ENCODE results near the gene DDX47. TPM values are rescaled to one million over a fixed set of nuclear protein-coding genes. Genes with fewer than 3 reads are reported as not detected.
"Not testable (repeated sequence)": the region's sequence is repeated elsewhere in the genome, so short reads cannot be mapped to it uniquely, and the experiment has no call there.

The DDX47 gene
- total RNA-seq, 1 experiment from 2014 or later = 60.5 TPM

DNA sequence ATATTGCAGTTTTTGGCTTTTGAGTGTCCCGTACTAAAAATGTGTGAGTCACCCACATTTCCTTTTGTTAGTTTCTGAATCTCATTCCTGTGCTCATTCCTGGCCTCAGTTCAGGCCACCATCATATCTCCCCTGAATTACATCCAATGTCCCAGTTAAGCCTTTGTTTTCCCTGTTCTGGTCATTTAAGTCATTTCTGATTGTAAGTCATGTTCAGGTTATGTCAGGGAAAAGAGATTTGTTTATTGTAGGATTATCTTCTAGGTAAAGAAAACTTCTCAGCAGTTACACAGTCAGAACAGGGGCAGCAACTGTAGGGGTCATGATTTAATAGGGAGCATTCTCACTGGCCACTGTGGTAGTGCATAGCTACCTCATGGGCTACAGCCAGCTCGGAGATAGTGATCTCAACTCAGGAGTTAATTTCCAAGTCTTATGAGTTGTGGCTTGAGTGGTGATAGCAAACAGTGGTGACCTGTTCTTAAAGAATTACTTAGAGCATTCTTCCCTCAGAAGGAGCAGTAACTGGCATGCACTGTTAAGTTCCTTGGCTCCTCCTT, 6.7 kb downstream of the DDX47 start:
- peak overlapping the region; percentile 7 for H3K27ac Mint-ChIP-seq (ENCODE audit: unreplicated experiment)
- CTCF ChIA-PET = interaction anchor here (0.5 to 1.1 kb wide), 3 partner anchors 15 to 51 kb away, joined by 3 to 4 read pairs (median 3); no protein-coding TSS in a partner anchor
- DNase-seq = no peak
- peaks cover 75% of the 10 kb centered on the region for H3K4me1 Mint-ChIP-seq (ENCODE audit: low read depth, unreplicated experiment)
- H3K9me3 Mint-ChIP-seq (ENCODE audit: low read depth, unreplicated experiment) = no peaks in the 10 kb centered on the region
- TF ChIP-seq CTCF (IDR thresholded peaks at IDR 0.05; ENCODE audit: unreplicated experiment) = no peak
- H3K36me3 Mint-ChIP-seq (ENCODE audit: insufficient read depth, unreplicated experiment) = peaks cover 74% of the 10 kb centered on the region
- intact Hi-C loops (cut with micrococcal nuclease; ENCODE audit: unreplicated experiment) = loop anchor here (5.0 kb wide), 1 partner anchor 33 kb away; the partner anchor contains the start of gene APOLD1
- peak overlapping the region; percentile 45 for H3K4me3 Mint-ChIP-seq (ENCODE audit: low read depth, unreplicated experiment)
- TSS peak; percentile 27 for BruUV-seq (replicated peaks)
- no peaks in the 10 kb centered on the region for H3K27me3 Mint-ChIP-seq (ENCODE audit: unreplicated experiment)

DNA sequence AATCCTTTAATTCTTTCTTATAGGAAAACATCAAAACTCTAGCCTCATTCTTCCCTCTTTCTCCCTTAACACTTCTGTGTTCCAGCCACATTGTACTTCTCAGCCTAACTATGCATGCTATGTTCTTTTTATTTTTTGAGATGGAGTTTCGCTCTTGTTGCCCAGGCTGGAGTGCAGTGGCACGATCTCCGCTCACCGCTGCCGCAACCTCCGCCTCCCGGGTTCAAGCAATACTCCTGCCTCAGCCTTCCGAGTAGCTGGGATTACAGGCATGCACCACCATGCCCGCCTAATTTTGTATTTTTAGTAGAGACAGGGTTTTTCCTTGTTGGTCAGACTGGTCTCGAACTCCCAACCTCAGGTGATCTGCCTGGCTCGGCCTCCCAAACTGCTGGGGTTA, 7.2 kb downstream of the DDX47 start:
- H3K9me3 Mint-ChIP-seq (ENCODE audit: low read depth, unreplicated experiment); H3K27me3 Mint-ChIP-seq (ENCODE audit: unreplicated experiment); DNase-seq; BruUV-seq (replicated peaks): not testable (repeated sequence)
- Mint-ChIP-seq H3K4me1 (ENCODE audit: low read depth, unreplicated experiment) (peaks cover 72% of the 10 kb centered on the region), H3K36me3 (ENCODE audit: insufficient read depth, unreplicated experiment) (peaks cover 75% of the 10 kb centered on the region), H3K4me3 (ENCODE audit: low read depth, unreplicated experiment) (peak overlapping the region; percentile 45), H3K27ac (ENCODE audit: unreplicated experiment) (peak overlapping the region; percentile 43)
- intact Hi-C loops (cut with micrococcal nuclease; ENCODE audit: unreplicated experiment) = loop anchor here (5.0 kb wide), 1 partner anchor 33 kb away; the partner anchor contains the start of gene APOLD1
- CTCF ChIA-PET = interaction anchor here (0.5 to 1.5 kb wide), 4 partner anchors 15 to 51 kb away, joined by 3 to 4 read pairs (median 3); no protein-coding TSS in a partner anchor

- TF ChIP-seq CTCF (IDR thresholded peaks at IDR 0.05; ENCODE audit: unreplicated experiment) = no peak
- peaks cover 77% of the 10 kb centered on the region for H3K36me3 Mint-ChIP-seq (ENCODE audit: insufficient read depth, unreplicated experiment)
- H3K9me3 Mint-ChIP-seq (ENCODE audit: low read depth, unreplicated experiment) = no peaks in the 10 kb centered on the region
- intact Hi-C loops (cut with micrococcal nuclease; ENCODE audit: unreplicated experiment) = loop anchor here (5.0 kb wide), 1 partner anchor 35 kb away; the partner anchor contains the start of gene APOLD1
- BruUV-seq (replicated peaks) = no TSS peak
- no peak for DNase-seq
- peak overlapping the region; percentile 52 for H3K27ac Mint-ChIP-seq (ENCODE audit: unreplicated experiment)
- peaks cover 56% of the 10 kb centered on the region for H3K4me1 Mint-ChIP-seq (ENCODE audit: low read depth, unreplicated experiment)
- no peak overlapping the region for H3K4me3 Mint-ChIP-seq (ENCODE audit: low read depth, unreplicated experiment)
- no peaks in the 10 kb centered on the region for H3K27me3 Mint-ChIP-seq (ENCODE audit: unreplicated experiment)
- CTCF ChIA-PET = interaction anchor here (1.5 kb wide), 1 partner anchor 35 kb away, joined by 3 read pairs; no protein-coding TSS in a partner anchor
Measured at GRCh38 chr12:12821975-12822374, 8.8 kb downstream of the DDX47 start.

GRCh38 chr12:12822886-12823285, 9.7 kb downstream of the DDX47 start:
- Mint-ChIP-seq H3K4me3 (ENCODE audit: low read depth, unreplicated experiment) (peak overlapping the region; percentile 34), H3K36me3 (ENCODE audit: insufficient read depth, unreplicated experiment) (peaks cover 79% of the 10 kb centered on the region), H3K27ac (ENCODE audit: unreplicated experiment) (peak overlapping the region; percentile 62), H3K27me3 (ENCODE audit: unreplicated experiment) (no peaks in the 10 kb centered on the region), H3K9me3 (ENCODE audit: low read depth, unreplicated experiment) (no peaks in the 10 kb centered on the region), H3K4me1 (ENCODE audit: low read depth, unreplicated experiment) (peaks cover 56% of the 10 kb centered on the region)
- no peak for TF ChIP-seq CTCF (IDR thresholded peaks at IDR 0.05; ENCODE audit: unreplicated experiment)
- intact Hi-C loops (cut with micrococcal nuclease; ENCODE audit: unreplicated experiment) = loop anchor here (5.0 kb wide), 1 partner anchor 36 kb away; the partner anchor contains the start of gene APOLD1
- DNase-seq = no peak
- TSS peak; percentile 92 for BruUV-seq (replicated peaks)
- CTCF ChIA-PET = interaction anchor here (1.0 kb wide), 1 partner anchor 49 kb away, joined by 3 read pairs; no protein-coding TSS in a partner anchor

GRCh38 chr12:12823300-12823699, 10.2 kb downstream of the DDX47 start:
- no TSS peak for BruUV-seq (replicated peaks)
- H3K4me1 Mint-ChIP-seq (ENCODE audit: low read depth, unreplicated experiment) = peaks cover 54% of the 10 kb centered on the region
- H3K27ac Mint-ChIP-seq (ENCODE audit: unreplicated experiment) = peak overlapping the region; percentile 62
- no peak for DNase-seq
- H3K4me3 Mint-ChIP-seq (ENCODE audit: low read depth, unreplicated experiment) = peak overlapping the region; percentile 34
- intact Hi-C loops (cut with micrococcal nuclease; ENCODE audit: unreplicated experiment) = loop anchor here (5.0 kb wide), 1 partner anchor 36 kb away; the partner anchor contains the start of gene APOLD1
- CTCF ChIA-PET = interaction anchor here (1.0 kb wide), 1 partner anchor 49 kb away, joined by 3 read pairs; no protein-coding TSS in a partner anchor
- H3K27me3 Mint-ChIP-seq (ENCODE audit: unreplicated experiment) = no peaks in the 10 kb centered on the region
- H3K36me3 Mint-ChIP-seq (ENCODE audit: insufficient read depth, unreplicated experiment) = peaks cover 79% of the 10 kb centered on the region
- H3K9me3 Mint-ChIP-seq (ENCODE audit: low read depth, unreplicated experiment) = no peaks in the 10 kb centered on the region
- no peak for TF ChIP-seq CTCF (IDR thresholded peaks at IDR 0.05; ENCODE audit: unreplicated experiment)

Data from Calu3 (cell line).